ENCODE results near the gene GAA. TPM values are rescaled to one million over a fixed set of nuclear protein-coding genes. Genes with fewer than 3 reads are reported as not detected.
"Not testable (repeated sequence)": the region's sequence is repeated elsewhere in the genome, so short reads cannot be mapped to it uniquely, and the experiment has no call there.

GAA gene
- total RNA-seq, 1 donor from 2014 or later: 17.9 TPM

GRCh38 chr17:80070375-80071115 is 30.8 kb upstream of the GAA start:
- H3K4me1 Mint-ChIP-seq: peaks cover 9% of the 10 kb centered on the region
- H3K9me3 Mint-ChIP-seq: no peaks in the 10 kb centered on the region
- peaks cover 3% of the 10 kb centered on the region for H3K27me3 Mint-ChIP-seq
- H3K36me3 Mint-ChIP-seq (ENCODE audit: low read depth): no peaks in the 10 kb centered on the region
- no peak overlapping the region for H3K4me3 Mint-ChIP-seq
- H3K27ac Mint-ChIP-seq: no peak overlapping the region
- no peak for DNase-seq
- intact Hi-C loops (cut with micrococcal nuclease): no loop called here

GRCh38 chr17:80071116-80071841 is 30.1 kb upstream of the GAA start:
- H3K4me3 Mint-ChIP-seq: no peak overlapping the region
- intact Hi-C loops (cut with micrococcal nuclease): no loop called here
- H3K36me3 Mint-ChIP-seq (ENCODE audit: low read depth): no peaks in the 10 kb centered on the region
- peaks cover 9% of the 10 kb centered on the region for H3K4me1 Mint-ChIP-seq
- H3K27ac Mint-ChIP-seq: no peak overlapping the region
- peaks cover 3% of the 10 kb centered on the region for H3K27me3 Mint-ChIP-seq
- no peaks in the 10 kb centered on the region for H3K9me3 Mint-ChIP-seq
- no peak for DNase-seq

- Mint-ChIP-seq H3K4me1 (peaks cover 9% of the 10 kb centered on the region), H3K36me3 (ENCODE audit: low read depth) (no peaks in the 10 kb centered on the region), H3K27ac (no peak overlapping the region), H3K27me3 (peaks cover 3% of the 10 kb centered on the region), H3K9me3 (no peaks in the 10 kb centered on the region), H3K4me3 (no peak overlapping the region)
- no peak for DNase-seq
- intact Hi-C loops (cut with micrococcal nuclease): no loop called here
Measured at GRCh38 chr17:80072410-80072809, 29.0 kb upstream of the GAA start.

- intact Hi-C loops (cut with micrococcal nuclease): loop anchor here (5.0 kb wide), 1 partner anchor 172 kb away; no protein-coding TSS in a partner anchor
Measured at GRCh38 chr17:80080081-80080480, 21.3 kb upstream of the GAA start.

GRCh38 chr17:80081596-80081995 is 19.8 kb upstream of the GAA start:
- peaks cover 2% of the 10 kb centered on the region for H3K4me1 Mint-ChIP-seq
- H3K27me3 Mint-ChIP-seq: no peaks in the 10 kb centered on the region
- intact Hi-C loops (cut with micrococcal nuclease): loop anchor here (5.0 kb wide), 1 partner anchor 171 kb away; no protein-coding TSS in a partner anchor
- no peak for DNase-seq
- H3K4me3 Mint-ChIP-seq: no peak overlapping the region
- no peak overlapping the region for H3K27ac Mint-ChIP-seq
- H3K9me3 Mint-ChIP-seq: no peaks in the 10 kb centered on the region
- no peaks in the 10 kb centered on the region for H3K36me3 Mint-ChIP-seq (ENCODE audit: low read depth)

More at GRCh38 chr17:80080081-80080480, 21.3 kb upstream of the GAA start:
- Mint-ChIP-seq H3K27me3 (no peaks in the 10 kb centered on the region), H3K9me3 (no peaks in the 10 kb centered on the region), H3K4me3 (no peak overlapping the region), H3K36me3 (ENCODE audit: low read depth) (no peaks in the 10 kb centered on the region), H3K4me1 (peaks cover 2% of the 10 kb centered on the region), H3K27ac (no peak overlapping the region)
- DNase-seq: no peak

- intact Hi-C loops (cut with micrococcal nuclease): loop anchor here (5.0 kb wide), 1 partner anchor 170 kb away; no protein-coding TSS in a partner anchor
- H3K4me3 Mint-ChIP-seq: no peak overlapping the region
- no peaks in the 10 kb centered on the region for H3K36me3 Mint-ChIP-seq (ENCODE audit: low read depth)
- no peaks in the 10 kb centered on the region for H3K27me3 Mint-ChIP-seq
- peak overlapping the region; percentile 42 for H3K27ac Mint-ChIP-seq
- peak; percentile 89 for DNase-seq
- no peaks in the 10 kb centered on the region for H3K9me3 Mint-ChIP-seq
- H3K4me1 Mint-ChIP-seq: peaks cover 2% of the 10 kb centered on the region
Measured at GRCh38 chr17:80082403-80083135, 18.8 kb upstream of the GAA start.

GRCh38 chr17:80083136-80083661 is 18.2 kb upstream of the GAA start:
- Mint-ChIP-seq H3K36me3 (ENCODE audit: low read depth) (no peaks in the 10 kb centered on the region), H3K27me3 (no peaks in the 10 kb centered on the region), H3K27ac (peak overlapping the region; percentile 42), H3K4me3 (no peak overlapping the region), H3K9me3 (no peaks in the 10 kb centered on the region), H3K4me1 (peaks cover 2% of the 10 kb centered on the region)
- DNase-seq: no peak
- intact Hi-C loops (cut with micrococcal nuclease): loop anchor here (5.0 kb wide), 1 partner anchor 169 kb away; no protein-coding TSS in a partner anchor

- intact Hi-C loops (cut with micrococcal nuclease): loop anchor here (5.0 kb wide), 1 partner anchor 168 kb away; no protein-coding TSS in a partner anchor
- Mint-ChIP-seq H3K9me3 (no peaks in the 10 kb centered on the region), H3K36me3 (ENCODE audit: low read depth) (no peaks in the 10 kb centered on the region), H3K4me1 (peaks cover 2% of the 10 kb centered on the region), H3K27ac (no peak overlapping the region), H3K4me3 (no peak overlapping the region), H3K27me3 (no peaks in the 10 kb centered on the region)
- no peak for DNase-seq
Measured at GRCh38 chr17:80084773-80085172, 16.6 kb upstream of the GAA start.

- no peak for DNase-seq
- intact Hi-C loops (cut with micrococcal nuclease): no loop called here
- Mint-ChIP-seq H3K36me3 (ENCODE audit: low read depth) (no peaks in the 10 kb centered on the region), H3K9me3 (no peaks in the 10 kb centered on the region), H3K4me3 (no peak overlapping the region), H3K27me3 (peaks cover 2% of the 10 kb centered on the region), H3K4me1 (peaks cover 2% of the 10 kb centered on the region), H3K27ac (no peak overlapping the region)
Measured at GRCh38 chr17:80086081-80086480, 15.3 kb upstream of the GAA start.

GRCh38 chr17:80086616-80087015 is 14.8 kb upstream of the GAA start:
- H3K4me1 Mint-ChIP-seq: peaks cover 2% of the 10 kb centered on the region
- no peaks in the 10 kb centered on the region for H3K9me3 Mint-ChIP-seq

GRCh38 chr17:80087346-80088265 is 13.8 kb upstream of the GAA start:
- H3K27me3 Mint-ChIP-seq: peaks cover 6% of the 10 kb centered on the region
- no peak overlapping the region for H3K27ac Mint-ChIP-seq
- intact Hi-C loops (cut with micrococcal nuclease): no loop called here
- H3K9me3 Mint-ChIP-seq: no peaks in the 10 kb centered on the region
- H3K4me3 Mint-ChIP-seq: no peak overlapping the region
- H3K36me3 Mint-ChIP-seq (ENCODE audit: low read depth): no peaks in the 10 kb centered on the region
- H3K4me1 Mint-ChIP-seq: peaks cover 2% of the 10 kb centered on the region
- DNase-seq: no peak

More at GRCh38 chr17:80086616-80087015, 14.8 kb upstream of the GAA start:
- H3K27ac Mint-ChIP-seq: no peak overlapping the region
- intact Hi-C loops (cut with micrococcal nuclease): no loop called here
- H3K27me3 Mint-ChIP-seq: peaks cover 4% of the 10 kb centered on the region
- no peak for DNase-seq
- no peaks in the 10 kb centered on the region for H3K36me3 Mint-ChIP-seq (ENCODE audit: low read depth)
- no peak overlapping the region for H3K4me3 Mint-ChIP-seq

- DNase-seq: no peak
- intact Hi-C loops (cut with micrococcal nuclease): no loop called here
- Mint-ChIP-seq H3K4me3 (no peak overlapping the region), H3K27me3 (peaks cover 6% of the 10 kb centered on the region), H3K36me3 (ENCODE audit: low read depth) (no peaks in the 10 kb centered on the region), H3K27ac (no peak overlapping the region), H3K9me3 (no peaks in the 10 kb centered on the region), H3K4me1 (no peaks in the 10 kb centered on the region)
Measured at GRCh38 chr17:80089762-80090161, 11.6 kb upstream of the GAA start.

- H3K27me3 Mint-ChIP-seq; H3K4me3 Mint-ChIP-seq; H3K9me3 Mint-ChIP-seq; H3K36me3 Mint-ChIP-seq (ENCODE audit: low read depth); DNase-seq; H3K4me1 Mint-ChIP-seq; H3K27ac Mint-ChIP-seq; intact Hi-C loops (cut with micrococcal nuclease): not testable (repeated sequence)
Measured at GRCh38 chr17:80090164-80090563, 11.2 kb upstream of the GAA start.

All from activated CD4-positive, alpha-beta T cell treated with anti-CD3 and anti-CD28 coated beads, Interleukin-2, amount 10 ng/mL, durations not matched to agents 24 days and 14 days (primary cell).